ENCODE measurements around the gene TPPP3. TPM values are rescaled to one million over a fixed set of nuclear protein-coding genes. Genes with fewer than 3 reads are reported as not detected.

Gene TPPP3
- 0.39 and 0.56 TPM in 2 replicates for total RNA-seq (2022)
- percentile 13 among the genes with signal in this experiment for Bru-seq, nascent RNA
- not detected for BruChase-seq, experiment 1, labeled RNA remaining after a 2-hour chase
- BruChase-seq, experiment 2, labeled RNA remaining after a 6-hour chase, result percentile 31 among the genes with signal in this experiment
- long read RNA-seq, result 0 reads

DNA sequence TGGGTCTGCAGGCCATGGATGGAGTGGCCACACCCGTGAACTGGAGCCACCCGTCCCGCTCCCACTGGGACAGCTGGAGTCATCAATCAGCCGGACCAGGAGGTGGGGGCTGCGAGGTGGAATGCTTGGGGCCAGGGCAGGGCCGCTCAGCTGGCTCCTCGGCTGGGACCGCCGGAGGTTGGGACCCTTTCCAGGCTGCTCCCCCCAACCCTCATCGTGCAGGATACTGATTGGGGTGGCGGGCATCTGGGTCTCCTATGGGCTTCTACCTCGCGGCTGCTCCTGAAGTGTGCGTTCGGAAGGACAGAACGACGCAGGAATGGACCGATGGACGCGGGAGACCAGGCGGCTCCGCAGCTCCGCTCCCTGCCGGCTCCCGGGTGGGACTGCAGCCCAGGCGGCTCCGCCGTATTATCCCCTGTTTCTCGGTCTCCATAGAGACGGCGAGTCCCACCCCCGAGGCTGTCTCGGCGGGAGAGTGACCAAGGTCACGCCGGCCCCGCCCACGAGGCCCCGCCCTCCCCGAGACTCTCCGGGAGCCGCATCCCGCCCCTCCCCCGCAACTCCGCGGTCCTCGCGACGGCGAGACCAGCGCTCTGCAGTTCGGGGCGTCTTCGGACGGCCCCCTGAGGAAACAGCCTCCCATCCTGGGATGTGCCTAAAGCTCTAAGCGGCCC is at the start of gene TPPP3:
Gene TPPP3, minus strand, starts transcription at position 388 of the 677 bp plus-strand sequence. CDS start 2,387 bp downstream, outside the sequence.
- TF ChIP-seq, protein P1, sequence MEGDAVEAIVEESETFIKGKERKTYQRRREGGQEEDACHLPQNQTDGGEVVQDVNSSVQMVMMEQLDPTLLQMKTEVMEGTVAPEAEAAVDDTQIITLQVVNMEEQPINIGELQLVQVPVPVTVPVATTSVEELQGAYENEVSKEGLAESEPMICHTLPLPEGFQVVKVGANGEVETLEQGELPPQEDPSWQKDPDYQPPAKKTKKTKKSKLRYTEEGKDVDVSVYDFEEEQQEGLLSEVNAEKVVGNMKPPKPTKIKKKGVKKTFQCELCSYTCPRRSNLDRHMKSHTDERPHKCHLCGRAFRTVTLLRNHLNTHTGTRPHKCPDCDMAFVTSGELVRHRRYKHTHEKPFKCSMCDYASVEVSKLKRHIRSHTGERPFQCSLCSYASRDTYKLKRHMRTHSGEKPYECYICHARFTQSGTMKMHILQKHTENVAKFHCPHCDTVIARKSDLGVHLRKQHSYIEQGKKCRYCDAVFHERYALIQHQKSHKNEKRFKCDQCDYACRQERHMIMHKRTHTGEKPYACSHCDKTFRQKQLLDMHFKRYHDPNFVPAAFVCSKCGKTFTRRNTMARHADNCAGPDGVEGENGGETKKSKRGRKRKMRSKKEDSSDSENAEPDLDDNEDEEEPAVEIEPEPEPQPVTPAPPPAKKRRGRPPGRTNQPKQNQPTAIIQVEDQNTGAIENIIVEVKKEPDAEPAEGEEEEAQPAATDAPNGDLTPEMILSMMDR (IDR thresholded peaks at IDR 0.05; ENCODE audit: insufficient read depth in 1 of 2, low read depth in 1 of 2, low read length in 1 of 2, severe bottlenecking in 1 of 2, unreplicated experiment in 1 of 2), result peak; percentile 21 to 33
- ChIA-PET CTCF (interaction anchor here (0.7 to 1.0 kb wide), 3 partner anchors 9 to 42 kb away, joined by 3 read pairs; no protein-coding TSS in a partner anchor), POLR2A (interaction anchor here (0.6 kb wide), 1 partner anchor 146 kb away, joined by 4 read pairs; no protein-coding TSS in a partner anchor)
- H3K4me1 ChIP-seq, result peaks cover 20% of the 10 kb centered on the region
- intact Hi-C loops (cut with micrococcal nuclease; ENCODE audit: unreplicated experiment), result no loop called here
- H3K4me3 ChIP-seq (ENCODE audit: low read depth, low read length), result no peak within 1 kb of the TSS
- no peaks in the 10 kb centered on the region for H3K27me3 ChIP-seq (replicated peaks; ENCODE audit: control insufficient read depth, insufficient read depth, low read length)
- no peaks in the 10 kb centered on the region for H3K27me3 Mint-ChIP-seq (ENCODE audit: insufficient read depth, unreplicated experiment)
- H3K9me3 ChIP-seq, result no peaks in the 10 kb centered on the region
- no peaks in the 10 kb centered on the region for H3K36me3 ChIP-seq (ENCODE audit: control insufficient read depth, insufficient read depth, low read length)
- peak within 1 kb of the TSS; percentile 28 for H3K4me3 Mint-ChIP-seq (ENCODE audit: unreplicated experiment)
- peaks cover 5% of the 10 kb centered on the region for H3K36me3 Mint-ChIP-seq (ENCODE audit: insufficient read depth, unreplicated experiment)
- peak within 1 kb of the TSS; percentile 5 for H3K27ac Mint-ChIP-seq (ENCODE audit: unreplicated experiment)
- peaks cover 7% of the 10 kb centered on the region for H3K4me1 Mint-ChIP-seq (ENCODE audit: low read depth, unreplicated experiment)
- no peaks in the 10 kb centered on the region for H3K9me3 Mint-ChIP-seq (ENCODE audit: unreplicated experiment)
- no TSS peak for BruUV-seq (replicated peaks)
- DNase-seq, result peak; percentile 74 to 76

DNA sequence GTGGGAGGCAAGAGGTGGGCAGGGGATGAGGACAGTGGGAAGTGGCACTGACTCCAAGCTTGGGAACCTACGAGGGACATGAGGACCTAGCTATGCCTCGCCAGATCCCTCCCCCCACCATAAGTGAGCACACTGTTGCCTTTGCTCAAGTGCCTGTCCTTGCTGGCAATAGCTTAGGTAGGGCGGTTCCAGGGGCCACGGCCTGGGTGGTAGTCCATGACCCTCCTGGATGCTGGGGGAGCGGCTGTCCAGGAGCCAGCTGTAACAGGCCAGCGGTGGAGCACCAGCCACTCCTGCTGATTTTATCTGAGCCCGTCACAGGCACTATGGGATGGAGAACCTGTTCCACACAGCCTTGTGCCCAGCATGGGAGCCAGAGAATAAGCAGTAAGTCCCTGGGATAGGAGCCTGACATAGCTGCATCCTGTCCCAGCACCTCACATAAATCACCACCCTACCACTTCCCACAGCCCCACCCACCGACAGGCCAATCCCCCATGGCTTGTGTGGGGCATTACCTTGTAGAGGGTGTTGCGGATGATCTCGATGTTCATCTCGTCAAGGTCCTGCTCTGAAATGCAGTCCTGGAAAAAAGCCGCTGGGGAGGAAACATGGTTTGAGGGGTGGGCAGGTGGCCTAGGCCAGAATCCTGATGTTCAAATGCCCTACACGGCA is 49.4 kb upstream of the TPPP3 start:
- Histone ChIP-seq H3K27me3 (replicated peaks; ENCODE audit: control insufficient read depth, insufficient read depth, low read length) (no peaks in the 10 kb centered on the region), H3K4me1 (no peaks in the 10 kb centered on the region), H3K36me3 (ENCODE audit: control insufficient read depth, insufficient read depth, low read length) (peaks cover 6% of the 10 kb centered on the region), H3K9me3 (no peaks in the 10 kb centered on the region), H3K4me3 (ENCODE audit: low read depth, low read length) (no peak overlapping the region)
- no peak for DNase-seq
- Mint-ChIP-seq H3K4me1 (ENCODE audit: low read depth, unreplicated experiment) (no peaks in the 10 kb centered on the region), H3K27ac (ENCODE audit: unreplicated experiment) (no peak overlapping the region), H3K27me3 (ENCODE audit: insufficient read depth, unreplicated experiment) (no peaks in the 10 kb centered on the region), H3K9me3 (ENCODE audit: unreplicated experiment) (no peaks in the 10 kb centered on the region), H3K36me3 (ENCODE audit: insufficient read depth, unreplicated experiment) (peaks cover 16% of the 10 kb centered on the region), H3K4me3 (ENCODE audit: unreplicated experiment) (no peak overlapping the region)
- TF ChIP-seq, protein P1 (IDR thresholded peaks at IDR 0.05; ENCODE audit: insufficient read depth in 1 of 2, low read depth in 1 of 2, low read length in 1 of 2, severe bottlenecking in 1 of 2, unreplicated experiment in 1 of 2), result no peak
- intact Hi-C loops (cut with micrococcal nuclease; ENCODE audit: unreplicated experiment), result no loop called here
- CTCF ChIA-PET, result no interaction called here
- BruUV-seq (replicated peaks), result no TSS peak
- POLR2A ChIA-PET, result interaction anchor here (1.6 kb wide), 1 partner anchor 12 kb away, joined by 4 read pairs; the partner anchor contains the start of gene HSD11B2

- H3K27me3 Mint-ChIP-seq (ENCODE audit: insufficient read depth, unreplicated experiment), result no peaks in the 10 kb centered on the region
- TF ChIP-seq, protein P1 (IDR thresholded peaks at IDR 0.05; ENCODE audit: insufficient read depth in 1 of 2, low read depth in 1 of 2, low read length in 1 of 2, severe bottlenecking in 1 of 2, unreplicated experiment in 1 of 2), result no peak
- intact Hi-C loops (cut with micrococcal nuclease; ENCODE audit: unreplicated experiment), result no loop called here
- no peak overlapping the region for H3K4me3 Mint-ChIP-seq (ENCODE audit: unreplicated experiment)
- no TSS peak for BruUV-seq (replicated peaks)
- DNase-seq, result no peak
- ChIA-PET POLR2A (interaction anchor here (1.6 kb wide), 1 partner anchor 11 kb away, joined by 4 read pairs; the partner anchor contains the start of gene HSD11B2), CTCF (no interaction called here)
- H3K4me1 ChIP-seq, result no peaks in the 10 kb centered on the region
- no peaks in the 10 kb centered on the region for H3K4me1 Mint-ChIP-seq (ENCODE audit: low read depth, unreplicated experiment)
- no peaks in the 10 kb centered on the region for H3K27me3 ChIP-seq (replicated peaks; ENCODE audit: control insufficient read depth, insufficient read depth, low read length)
- peaks cover 16% of the 10 kb centered on the region for H3K36me3 Mint-ChIP-seq (ENCODE audit: insufficient read depth, unreplicated experiment)
- no peak overlapping the region for H3K4me3 ChIP-seq (ENCODE audit: low read depth, low read length)
- H3K9me3 Mint-ChIP-seq (ENCODE audit: unreplicated experiment), result no peaks in the 10 kb centered on the region
- no peaks in the 10 kb centered on the region for H3K9me3 ChIP-seq
- H3K27ac Mint-ChIP-seq (ENCODE audit: unreplicated experiment), result no peak overlapping the region
- peaks cover 7% of the 10 kb centered on the region for H3K36me3 ChIP-seq (ENCODE audit: control insufficient read depth, insufficient read depth, low read length)
Measured at GRCh38 chr16:67441907-67442306, 48.6 kb upstream of the TPPP3 start.

Measured in Caco-2 (cell line).